DOHH2 (cell line): ENCODE data around the gene ZNF8.

Experiments
- H3F3A ChIP-seq: fragments of 200-600 bp; sonication (generic), shearing (Covaris generic); 2 replicates; pipeline ENCODE4 v1.6.0; 2016; ENCODE audit warnings: antibody characterized with exemption, mild to moderate bottlenecking; ENCODE audit not compliant: control insufficient read depth, insufficient read depth
- H3K27ac ChIP-seq: fragments of 200-600 bp; sonication (generic); 2 replicates; pipeline ENCODE4 v1.5.1; 2014; ENCODE audit warnings: low read depth, mild to moderate bottlenecking, low read length, moderate library complexity
- H3K27me3 ChIP-seq: fragments of 200-600 bp; sonication (generic); 2 replicates; pipeline ENCODE4 v1.6.1; 2014; ENCODE audit warnings: mild to moderate bottlenecking, low read length, mixed read lengths; ENCODE audit not compliant: control insufficient read depth
- H3K36me3 ChIP-seq: fragments of 200-600 bp; sonication (generic); 2 replicates; pipeline ENCODE4 v1.6.1; 2014; ENCODE audit warnings: mild to moderate bottlenecking, low read length, moderate library complexity, mixed read lengths; ENCODE audit not compliant: control insufficient read depth
- H3K4me1 ChIP-seq: fragments of 200-600 bp; sonication (generic); 2 replicates; pipeline ENCODE4 v1.6.1; 2014; ENCODE audit warnings: mild to moderate bottlenecking, low read length, mixed read lengths; ENCODE audit not compliant: control insufficient read depth
- H3K4me2 ChIP-seq: fragments of 200-600 bp; sonication (generic); 2 replicates; pipeline ENCODE4 v1.6.0; 2014; ENCODE audit warnings: mild to moderate bottlenecking, low read length, moderate library complexity
- H3K4me3 ChIP-seq: fragments of 200-600 bp; sonication (generic); 2 replicates; pipeline ENCODE4 v1.5.1; 2014; ENCODE audit warnings: mild to moderate bottlenecking, low read length, mixed read lengths
- H3K79me2 ChIP-seq: fragments of 200-600 bp; sonication (generic); 2 replicates; pipeline ENCODE4 v1.6.1; 2014; ENCODE audit warnings: mild to moderate bottlenecking, low read length, mixed read lengths; ENCODE audit not compliant: control insufficient read depth
- H3K9me2 ChIP-seq: fragments of 200-600 bp; sonication (generic); replicated peaks from 2 replicates; pipeline ENCODE4 v1.6.1; 2014; ENCODE audit warnings: mild to moderate bottlenecking, low read length, mixed read lengths; ENCODE audit not compliant: control insufficient read depth
- H3K9me3 ChIP-seq: fragments of 200-600 bp; sonication (generic); 2 replicates; pipeline ENCODE4 v1.6.1; 2014; ENCODE audit warnings: antibody characterized with exemption, low read length, mixed read lengths; ENCODE audit not compliant: control insufficient read depth, insufficient read depth
- H4K20me1 ChIP-seq: fragments of 200-600 bp; sonication (generic); 2 replicates; pipeline ENCODE4 v1.6.0; 2014; ENCODE audit warnings: low read depth, mild to moderate bottlenecking, antibody characterized with exemption, low read length, moderate library complexity; ENCODE audit not compliant: control insufficient read depth, insufficient read depth
- CTCF ChIP-seq: fragments of 200-600 bp; sonication (generic); IDR thresholded peaks from one replicate; pipeline ENCODE4 v1.5.1; 2014; ENCODE audit warnings: antibody characterized with exemption, mild to moderate bottlenecking, low read depth, low read length; ENCODE audit not compliant: poor library complexity, severe bottlenecking
- EZH2phosphoT487 ChIP-seq: fragments of 200-600 bp; sonication (generic); IDR thresholded peaks from 2 replicates; pipeline ENCODE4 v1.6.1; 2017; ENCODE audit warnings: borderline replicate concordance, mild to moderate bottlenecking, antibody characterized with exemption, low read length, moderate library complexity, mixed read lengths

Gene ZNF8

GRCh38 chr19:58279042-58279924, 528 bp downstream of the ZNF8 start:
- H3K27me3 ChIP-seq, result no peaks in the 10 kb centered on the region
- H4K20me1 ChIP-seq, result no peaks in the 10 kb centered on the region
- TF ChIP-seq CTCF (no peak), EZH2phosphoT487 (no peak)
- H3K9me2 ChIP-seq, result no peaks in the 10 kb centered on the region
- no peaks in the 10 kb centered on the region for H3F3A ChIP-seq
- H3K4me2 ChIP-seq, result peak overlapping the region; percentile 87
- H3K4me1 ChIP-seq, result peaks cover 13% of the 10 kb centered on the region
- peaks cover 20% of the 10 kb centered on the region for H3K36me3 ChIP-seq
- peaks cover 32% of the 10 kb centered on the region for H3K79me2 ChIP-seq
- H3K4me3 ChIP-seq, result peak overlapping the region; percentile 83
- peaks cover 10% of the 10 kb centered on the region for H3K9me3 ChIP-seq
- H3K27ac ChIP-seq, result no peak overlapping the region

GRCh38 chr19:58279925-58280316, 1.2 kb downstream of the ZNF8 start:
- Histone ChIP-seq H4K20me1 (no peaks in the 10 kb centered on the region), H3K9me3 (peaks cover 8% of the 10 kb centered on the region), H3K9me2 (no peaks in the 10 kb centered on the region), H3K27ac (no peak overlapping the region), H3F3A (no peaks in the 10 kb centered on the region), H3K27me3 (no peaks in the 10 kb centered on the region), H3K4me2 (peak overlapping the region; percentile 87), H3K4me3 (peak overlapping the region; percentile 83), H3K79me2 (peaks cover 32% of the 10 kb centered on the region), H3K36me3 (peaks cover 16% of the 10 kb centered on the region), H3K4me1 (peaks cover 13% of the 10 kb centered on the region)
- TF ChIP-seq EZH2phosphoT487, result no peak

- H3F3A ChIP-seq, result no peaks in the 10 kb centered on the region
- H3K27me3 ChIP-seq, result no peaks in the 10 kb centered on the region
- no peak overlapping the region for H3K4me3 ChIP-seq
- peaks cover 10% of the 10 kb centered on the region for H3K4me1 ChIP-seq
- peaks cover 24% of the 10 kb centered on the region for H3K79me2 ChIP-seq
- TF ChIP-seq CTCF, result no peak
- no peak for TF ChIP-seq EZH2phosphoT487
- no peak overlapping the region for H3K4me2 ChIP-seq
- H3K36me3 ChIP-seq, result peaks cover 49% of the 10 kb centered on the region
- peaks cover 2% of the 10 kb centered on the region; the same call in 1 of the 2 replicates for H3K9me3 ChIP-seq
- H4K20me1 ChIP-seq, result no peaks in the 10 kb centered on the region
- no peaks in the 10 kb centered on the region for H3K9me2 ChIP-seq
- H3K27ac ChIP-seq, result no peak overlapping the region
Observed at GRCh38 chr19:58284199-58284598, 5.4 kb downstream of the ZNF8 start.

GRCh38 chr19:58291943-58292342, 13.2 kb downstream of the ZNF8 start:
- peaks cover 75% of the 10 kb centered on the region for H3K36me3 ChIP-seq
- H3K4me1 ChIP-seq, result no peaks in the 10 kb centered on the region
- no peak overlapping the region for H3K4me3 ChIP-seq
- no peaks in the 10 kb centered on the region for H3F3A ChIP-seq
- H3K79me2 ChIP-seq, result no peaks in the 10 kb centered on the region
- H3K9me2 ChIP-seq, result no peaks in the 10 kb centered on the region
- no peaks in the 10 kb centered on the region for H4K20me1 ChIP-seq
- H3K27ac ChIP-seq, result no peak overlapping the region
- H3K4me2 ChIP-seq, result no peak overlapping the region
- H3K9me3 ChIP-seq, result peaks cover 30% of the 10 kb centered on the region; the same call in 1 of the 2 replicates
- H3K27me3 ChIP-seq, result no peaks in the 10 kb centered on the region
- TF ChIP-seq CTCF, result no peak
